B cell (primary cell): ENCODE data around the gene GPRASP3. TPM values are rescaled to one million over a fixed set of nuclear protein-coding genes. Genes with fewer than 3 reads are reported as not detected.

Source experiments
- ATAC-seq: fragments of 200-7000 bp; cut with Tn5 transposase; one replicate; pipeline ENCODE4 v1.10.0; 2021; ENCODE audit warnings: low read depth, mild to moderate bottlenecking, moderate number of reproducible peaks, moderate library complexity
- CTCF ChIA-PET: fragments of 350-600 bp; sonication (Branson Sonifier 250); formaldehyde crosslinking; loops from one replicate; lab custom pipeline; 2021; ENCODE audit warnings: antibody characterized with exemption, inconsistent platforms; lab: Charles Lee
- POLR2A ChIA-PET: fragments of 350-600 bp; sonication (Branson Sonifier 250); formaldehyde crosslinking; loops from one replicate; lab custom pipeline; 2021; ENCODE audit warnings: antibody characterized with exemption; lab: Charles Lee
- DNase-seq: peaks from one replicate; pipeline ENCODE4 v3.0.0; 2013
- H2AFZ ChIP-seq: 2 replicates; pipeline ENCODE4 v1.6.1; 2012; ENCODE audit warnings: mild to moderate bottlenecking, low read depth, low read length; ENCODE audit not compliant: insufficient read depth, poor library complexity, severe bottlenecking
- H3K27ac ChIP-seq, 2 donors: 1 replicate in 1 of 2; 2 replicates in 1 of 2; pipeline ENCODE4 v1.5.1; 2012 to 2013; ENCODE audit warnings: low read length in 2 of 2, mild to moderate bottlenecking in 2 of 2, moderate library complexity in 1 of 2
- H3K27me3 ChIP-seq, 4 experiments: fragments of 200-600 bp in 1 of 4; sonication (generic) in 1 of 4; replicated peaks in 1 of 4; 1 replicate in 2 of 4; 2 replicates in 2 of 4; pipeline versions ENCODE4 v1.6.1 to v1.7.0; 2013 to 2016; ENCODE audit warnings: low read length in 3 of 4, mild to moderate bottlenecking in 2 of 4, mixed read lengths in 1 of 4, moderate library complexity in 1 of 4; ENCODE audit not compliant: insufficient read depth in 4 of 4, control insufficient read depth in 3 of 4; ENCODE audit errors: control extremely low read depth in 1 of 4
- H3K36me3 ChIP-seq, 2 experiments: replicated peaks in 1 of 2; 1 replicate in 1 of 2; 2 replicates in 1 of 2; pipeline versions ENCODE4 v1.6.1 to v1.7.1; 2013; ENCODE audit warnings: low read length in 1 of 2; ENCODE audit not compliant: insufficient read depth in 2 of 2, control insufficient read depth in 1 of 2; ENCODE audit errors: control extremely low read depth in 1 of 2, extremely low read depth in 1 of 2
- H3K4me1 ChIP-seq, 2 donors: fragments of 200-600 bp in 1 of 2; sonication (generic) in 1 of 2; 1 replicate in 1 of 2; 2 replicates in 1 of 2; pipeline versions ENCODE4 v1.5.1 to v1.6.1; 2013 to 2017; ENCODE audit warnings: low read length in 2 of 2; ENCODE audit not compliant: control insufficient read depth in 2 of 2, insufficient read depth in 2 of 2
- H3K4me2 ChIP-seq: replicated peaks from 2 replicates; pipeline ENCODE3; 2012; ENCODE audit warnings: mild to moderate bottlenecking, low read depth, low read length; ENCODE audit not compliant: poor library complexity, severe bottlenecking
- H3K4me3 ChIP-seq, 5 experiments: fragments of 200-600 bp in 1 of 5; sonication (generic) in 1 of 5; 1 replicate in 3 of 5; 2 replicates in 2 of 5; pipeline versions ENCODE4 v1.5.1 to v1.7.0; 2011 to 2016; ENCODE audit warnings: low read length in 4 of 5, mild to moderate bottlenecking in 4 of 5, low read depth in 2 of 5, control low read depth in 1 of 5, moderate library complexity in 1 of 5; ENCODE audit not compliant: insufficient read depth in 1 of 5; ENCODE audit errors: control extremely low read depth in 1 of 5, extremely low read depth in 1 of 5
- H3K79me2 ChIP-seq: fragments of 200-600 bp; sonication (generic); one replicate; pipeline ENCODE4 v1.6.0; 2016; ENCODE audit warnings: low read length; ENCODE audit not compliant: control insufficient read depth, insufficient read depth
- H3K9ac ChIP-seq: fragments of 200-600 bp; sonication (generic); 2 replicates; pipeline ENCODE4 v1.6.1; 2017; ENCODE audit warnings: mild to moderate bottlenecking, low read length, moderate library complexity
- H3K9me3 ChIP-seq, 3 donors: one replicate each; pipeline versions ENCODE4 v1.6.1 to v1.7.1; 2013; ENCODE audit warnings: low read length in 2 of 3; ENCODE audit not compliant: control insufficient read depth in 2 of 3, insufficient read depth in 1 of 3; ENCODE audit errors: control extremely low read depth in 1 of 3
- H4K20me1 ChIP-seq: 2 replicates; pipeline ENCODE4 v1.6.0; 2012; ENCODE audit warnings: mild to moderate bottlenecking, low read length; ENCODE audit not compliant: insufficient read depth, control insufficient read depth, poor library complexity, severe bottlenecking
- H3K27ac Mint-ChIP-seq: one replicate; pipeline ENCODE4 v1.8.0; 2021; ENCODE audit warnings: mixed read lengths
- H3K27me3 Mint-ChIP-seq: one replicate; pipeline ENCODE4 v1.8.0; 2021; ENCODE audit warnings: mixed read lengths
- H3K4me1 Mint-ChIP-seq: one replicate; pipeline ENCODE4 v1.8.0; 2021; ENCODE audit warnings: mixed read lengths
- H3K4me3 Mint-ChIP-seq: one replicate; pipeline ENCODE4 v1.8.0; 2021; ENCODE audit warnings: mixed read lengths
- H3K9me3 Mint-ChIP-seq: one replicate; pipeline ENCODE4 v1.8.0; 2022; ENCODE audit warnings: mixed read lengths; ENCODE audit not compliant: insufficient read depth
- CTCF ChIP-seq: fragments of 200-600 bp; IDR thresholded peaks from one replicate; pipeline ENCODE4 v1.8.0; 2022; ENCODE audit warnings: antibody characterized with exemption, mild to moderate bottlenecking
- EZH2 ChIP-seq: IDR thresholded peaks from 2 replicates; pipeline ENCODE4 v1.6.1; 2012; ENCODE audit warnings: borderline replicate concordance, low read depth, mild to moderate bottlenecking, moderate library complexity, low read length; ENCODE audit not compliant: insufficient read depth, poor library complexity, severe bottlenecking
- WGBS: methylation state at CpG from one replicate; pipeline ENCODE4 v1.1.5; 2013; ENCODE audit warnings: missing lambda C conversion rate; ENCODE audit not compliant: insufficient coverage; 5-methylcytosine and 5-hydroxymethylcytosine counted together
- intact Hi-C: fragments of 100-400 bp; cut with micrococcal nuclease; formaldehyde crosslinking; loops from one replicate; pipeline ENCODE4 v1.10.0; 2022
- polyA plus RNA-seq: library from polyadenylated mRNA; depleted of rRNA; stranded (reverse); fragments of >200 nt; gene quantifications from 2 replicates; pipeline ENCODE4 v1.2.3, GENCODE V29; 2012
- total RNA-seq, 2 donors: library from RNA; stranded (reverse); fragments of 120-200 nt in 1 of 2; gene quantifications; 1 replicate in 1 of 2; 2 replicates in 1 of 2; pipeline versions ENCODE4 v1.2.3 to v1.2.4, GENCODE V29; 2013 to 2022

The GPRASP3 gene
- total and polyA plus RNA-seq, 2 donors (not counting 1 experiment from before 2014, with no cell fraction given) = 0.28 to 0.89 TPM

GRCh38 chrX:102712216-102712966 is 8.2 kb upstream of the GPRASP3 start, which contains the start of gene GPRASP2:
GPRASP2 (plus strand) TSS chrX:102712448; CDS start chrX:102714870, 2,422 bp downstream.
- no peaks in the 10 kb centered on the region for H3K36me3 ChIP-seq
- peaks cover 0 to 13% of the 10 kb centered on the region in 2 donors for H3K4me1 ChIP-seq
- ATAC-seq (peak; percentile 24), DNase-seq (peak; percentile 16)
- peaks cover 16% of the 10 kb centered on the region for H3K27me3 Mint-ChIP-seq
- ChIA-PET CTCF (no interaction called here), POLR2A (no interaction called here)
- H3K27ac ChIP-seq = no peak within 1 kb of the TSS
- peaks cover 18% of the 10 kb centered on the region for H3K4me1 Mint-ChIP-seq
- H3K4me3 ChIP-seq = peak within 1 kb of the TSS in 4 of 5 experiments; percentile 33 to 55 (median 45)
- peak within 1 kb of the TSS; percentile 77 for H3K4me2 ChIP-seq
- no peak for TF ChIP-seq CTCF
- no peak for TF ChIP-seq EZH2
- no peaks in the 10 kb centered on the region for H3K79me2 ChIP-seq
- intact Hi-C loops = no loop called here
- H3K4me3 Mint-ChIP-seq = peak within 1 kb of the TSS; percentile 85
- peak within 1 kb of the TSS; percentile 53 for H3K9ac ChIP-seq
- H3K9me3 ChIP-seq = no peaks in the 10 kb centered on the region
- H2AFZ ChIP-seq = peak within 1 kb of the TSS; percentile 59
- H4K20me1 ChIP-seq = no peaks in the 10 kb centered on the region
- no peaks in the 10 kb centered on the region for H3K9me3 Mint-ChIP-seq
- peaks cover 0 to 16% (median 3%) of the 10 kb centered on the region in 4 experiments for H3K27me3 ChIP-seq
- WGBS = under 1% methylated on average over 43 of the region's 68 CpGs
- no peak within 1 kb of the TSS for H3K27ac Mint-ChIP-seq

GRCh38 chrX:102712981-102713625 is 7.4 kb upstream of the GPRASP3 start:
- Histone ChIP-seq H2AFZ (peak overlapping the region; percentile 59), H3K9me3 (no peaks in the 10 kb centered on the region), H4K20me1 (no peaks in the 10 kb centered on the region), H3K79me2 (no peaks in the 10 kb centered on the region), H3K9ac (peak overlapping the region; percentile 53), H3K27ac (no peak overlapping the region), H3K4me2 (peak overlapping the region; percentile 77), H3K4me1 (peaks cover 0 to 13% of the 10 kb centered on the region in 2 donors), H3K4me3 (peak overlapping the region in 4 of 5 experiments; percentile 33 to 55 (median 45)), H3K36me3 (no peaks in the 10 kb centered on the region), H3K27me3 (peaks cover 0 to 16% (median 3%) of the 10 kb centered on the region in 4 experiments)
- Mint-ChIP-seq H3K27me3 (peaks cover 16% of the 10 kb centered on the region), H3K4me3 (peak overlapping the region; percentile 83), H3K4me1 (peaks cover 18% of the 10 kb centered on the region), H3K9me3 (no peaks in the 10 kb centered on the region), H3K27ac (no peak overlapping the region)
- intact Hi-C loops = no loop called here
- CTCF ChIA-PET = no interaction called here
- TF ChIP-seq CTCF (peak; percentile 11), EZH2 (no peak)
- ATAC-seq = no peak
- POLR2A ChIA-PET = no interaction called here
- WGBS = no CpG with 5 or more reads among the region's 23 CpGs
- DNase-seq = peak; percentile 13
